Testis (tissue), 3 donors: ENCODE measurements around the gene SPIRE1. TPM values are rescaled to one million over a fixed set of nuclear protein-coding genes. Genes with fewer than 3 reads are reported as not detected.

Experiments used
- DNase-seq: peaks from one replicate; pipeline ENCODE4 v3.0.0-alpha.2; 2019
- H3K27ac ChIP-seq, 2 donors: fragments of 200-600 bp; sonication (generic); one replicate each; pipeline ENCODE4 v1.5.1; 2019
- H3K27me3 ChIP-seq: fragments of 200-600 bp; sonication (generic); one replicate; pipeline ENCODE4 v1.5.1; 2019
- H3K36me3 ChIP-seq: fragments of 200-600 bp; sonication (generic); one replicate; pipeline ENCODE4 v1.5.1; 2017; ENCODE audit warnings: low read depth; ENCODE audit errors: missing control alignments
- H3K4me1 ChIP-seq: fragments of 200-600 bp; sonication (generic); one replicate; pipeline ENCODE4 v1.5.1; 2019
- H3K4me3 ChIP-seq, 2 donors: fragments of 200-600 bp; sonication (generic); one replicate each; pipeline ENCODE4 v1.5.1; 2017 to 2019
- H3K9me3 ChIP-seq: fragments of 200-600 bp; sonication (generic); one replicate; pipeline ENCODE4 v1.5.1; 2017
- CTCF ChIP-seq, 3 experiments: fragments of 450-650 bp in 2 of 3; fragments of 200-600 bp in 1 of 3; sonication (generic) in 1 of 3; IDR thresholded peaks; one replicate each; pipeline ENCODE4 v1.5.1; 2016 to 2019; ENCODE audit warnings: antibody characterized with exemption in 3 of 3, mild to moderate bottlenecking in 2 of 3, moderate library complexity in 1 of 3
- POLR2A ChIP-seq: fragments of 450-650 bp; IDR thresholded peaks from one replicate; pipeline ENCODE4 v1.6.1; 2017; ENCODE audit warnings: antibody characterized with exemption, mild to moderate bottlenecking, moderate library complexity
- WGBS, 2 donors: methylation state at CpG; one replicate each; pipeline ENCODE4 v1.1.5; 2018; 5-methylcytosine and 5-hydroxymethylcytosine counted together
- intact Hi-C: fragments of 100-400 bp; cut with DNase I; formaldehyde crosslinking; loops from one replicate; pipeline ENCODE4 v1.15.1; 2023; ENCODE audit warnings: low total_unique reads
- polyA plus RNA-seq: library from polyadenylated mRNA; stranded (reverse); fragments of 350-450 nt; fragmentation: Illumina TruSeq; extraction: RNeasy Lipid Tissue Mini Kit (QIAGEN cat#74804); gene quantifications from one replicate; pipeline ENCODE4 v1.2.3, GENCODE V29; 2014; ENCODE audit warnings: low read depth, low replicate concordance; ENCODE audit not compliant: insufficient read depth
- total RNA-seq, 2 donors: library from RNA; depleted of rRNA; stranded (reverse); fragments of >200 nt; gene quantifications; one replicate each; pipeline ENCODE4 v1.2.3, GENCODE V29; 2016

Gene SPIRE1
- total and polyA plus RNA-seq, 3 donors from 2014 or later = 46.8 to 83.5 (median 67.6) TPM

GRCh38 chr18:12625241-12625640, 32.7 kb downstream of the SPIRE1 start:
- H3K27me3 ChIP-seq = no peaks in the 10 kb centered on the region
- intact Hi-C loops = no loop called here
- H3K9me3 ChIP-seq = no peaks in the 10 kb centered on the region
- H3K4me3 ChIP-seq = no peak overlapping the region
- 95 to 96% methylated on average over 4 of the region's 4 CpGs for WGBS, 2 donors
- H3K36me3 ChIP-seq = no peaks in the 10 kb centered on the region
- no peak for DNase-seq
- H3K27ac ChIP-seq = no peak overlapping the region
- no peak for TF ChIP-seq CTCF (IDR thresholded peaks at IDR 0.05)
- no peak for TF ChIP-seq POLR2A
- H3K4me1 ChIP-seq = no peaks in the 10 kb centered on the region

GRCh38 chr18:12621742-12622306, 36.1 kb downstream of the SPIRE1 start:
- no peak overlapping the region for H3K27ac ChIP-seq
- H3K27me3 ChIP-seq = no peaks in the 10 kb centered on the region
- H3K9me3 ChIP-seq = no peaks in the 10 kb centered on the region
- 93 to 97% methylated on average over 5 of the region's 5 CpGs for WGBS, 2 donors
- no peak for TF ChIP-seq POLR2A
- no peak for TF ChIP-seq CTCF (IDR thresholded peaks at IDR 0.05)
- H3K4me1 ChIP-seq = no peaks in the 10 kb centered on the region
- H3K4me3 ChIP-seq = no peak overlapping the region
- H3K36me3 ChIP-seq = no peaks in the 10 kb centered on the region
- DNase-seq = no peak
- intact Hi-C loops = no loop called here

- 60 to 62% methylated on average over 2 of the region's 2 CpGs for WGBS, 2 donors
- intact Hi-C loops = no loop called here
- DNase-seq = no peak
These were observed 42.2 kb downstream of the SPIRE1 start for GRCh38 chr18:12615748-12616147.

GRCh38 chr18:12608301-12608700, 49.6 kb downstream of the SPIRE1 start:
- DNase-seq = no peak
- Histone ChIP-seq H3K36me3 (no peaks in the 10 kb centered on the region), H3K4me3 (no peak overlapping the region), H3K9me3 (no peaks in the 10 kb centered on the region), H3K27ac (no peak overlapping the region), H3K4me1 (no peaks in the 10 kb centered on the region), H3K27me3 (no peaks in the 10 kb centered on the region)
- intact Hi-C loops = no loop called here
- TF ChIP-seq POLR2A (no peak), CTCF (IDR thresholded peaks at IDR 0.05) (no peak)
- WGBS, 2 donors = 40 to 52% methylated on average over 1 of the region's 1 CpG

More at GRCh38 chr18:12615748-12616147, 42.2 kb downstream of the SPIRE1 start:
- Histone ChIP-seq H3K9me3 (no peaks in the 10 kb centered on the region), H3K27me3 (no peaks in the 10 kb centered on the region), H3K27ac (no peak overlapping the region), H3K4me3 (no peak overlapping the region), H3K36me3 (no peaks in the 10 kb centered on the region), H3K4me1 (no peaks in the 10 kb centered on the region)
- TF ChIP-seq POLR2A (no peak), CTCF (IDR thresholded peaks at IDR 0.05) (no peak)
